Measurements from ENCODE around the gene EPHB4. TPM values are rescaled to one million over a fixed set of nuclear protein-coding genes. Genes with fewer than 3 reads are reported as not detected.

The EPHB4 gene
- 42.7 and 72.5 TPM in 2 replicates for total RNA-seq (2014; rRNA removed; shearing (Covaris generic); ENCODE audit: low replicate concordance)

DNA sequence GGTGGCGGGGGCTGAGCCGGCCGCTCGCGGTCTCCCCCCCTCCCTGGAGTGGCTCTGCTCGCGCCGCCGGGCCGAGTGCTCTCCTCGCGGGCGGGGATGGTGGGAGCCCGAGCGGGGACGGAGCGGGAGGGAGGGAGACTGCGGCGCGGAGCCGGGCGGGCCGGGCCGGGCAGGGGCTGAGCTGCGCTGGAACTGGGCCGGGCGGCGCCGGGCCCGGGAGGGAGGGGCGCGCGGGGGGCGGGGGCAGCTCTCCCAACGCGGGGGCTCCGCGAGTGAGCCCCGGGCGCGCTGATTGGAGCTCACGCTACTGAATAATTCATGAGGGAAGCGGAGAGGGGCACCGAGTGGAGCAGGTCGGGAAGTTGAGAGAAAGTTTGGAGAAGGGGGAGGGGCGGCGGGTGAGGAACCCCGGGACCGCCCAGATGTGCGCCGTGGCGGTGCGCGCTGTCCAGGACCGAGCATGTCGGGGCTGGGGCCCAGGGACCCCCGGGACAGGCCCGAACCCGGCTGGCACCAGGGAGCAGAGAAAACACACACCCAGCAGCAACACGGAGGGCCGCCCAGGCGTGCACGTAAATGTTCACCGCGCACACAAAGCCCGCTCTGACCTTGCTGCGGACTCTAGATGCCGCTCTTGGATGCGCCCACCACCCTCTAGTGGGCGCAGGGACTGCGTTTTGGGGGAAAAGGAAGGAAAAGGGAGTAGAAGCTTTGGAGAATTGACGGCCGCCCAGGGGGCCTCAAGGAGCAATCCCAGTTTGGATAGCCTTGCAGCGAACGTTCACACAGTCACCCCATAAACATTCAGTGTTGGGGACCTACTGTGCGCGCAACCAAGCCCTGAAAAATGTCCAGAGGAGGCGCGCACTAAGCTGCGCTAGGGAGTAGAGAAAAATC is at the start of gene EPHB4:
EPHB4 (minus strand) TSS at position 194 of the 897 bp plus-strand sequence. CDS start 493 bp downstream, outside the sequence.
- Histone ChIP-seq H3K27me3 (no peaks in the 10 kb centered on the region), H3K4me3 (peak within 1 kb of the TSS; percentile 67), H3K36me3 (peaks cover 6% of the 10 kb centered on the region), H3K9me3 (no peaks in the 10 kb centered on the region)
- DNase-seq, result peak; percentile 86

DNA sequence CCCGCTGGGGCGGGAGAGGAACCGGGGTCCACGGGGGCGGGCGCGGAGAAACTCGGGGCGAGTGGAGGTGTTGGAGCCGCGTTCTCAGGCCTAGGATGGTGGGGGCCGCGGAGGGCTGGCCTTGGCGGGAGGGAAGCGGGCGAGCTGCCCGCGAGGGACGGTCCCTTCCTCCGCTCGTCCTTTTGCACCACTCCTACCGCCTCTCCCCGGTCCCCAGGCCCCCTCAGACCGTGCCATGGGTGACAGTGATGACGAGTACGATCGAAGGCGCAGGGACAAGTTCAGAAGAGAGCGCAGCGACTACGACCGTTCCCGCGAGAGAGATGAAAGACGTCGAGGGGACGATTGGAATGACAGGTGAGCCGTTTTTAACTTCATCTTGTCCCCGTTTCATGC is 48.0 kb upstream of the EPHB4 start:
- Histone ChIP-seq H3K9me3 (no peaks in the 10 kb centered on the region), H3K36me3 (peaks cover 38% of the 10 kb centered on the region), H3K4me3 (peak overlapping the region; percentile 83), H3K27me3 (no peaks in the 10 kb centered on the region)
- no peak for DNase-seq

DNA sequence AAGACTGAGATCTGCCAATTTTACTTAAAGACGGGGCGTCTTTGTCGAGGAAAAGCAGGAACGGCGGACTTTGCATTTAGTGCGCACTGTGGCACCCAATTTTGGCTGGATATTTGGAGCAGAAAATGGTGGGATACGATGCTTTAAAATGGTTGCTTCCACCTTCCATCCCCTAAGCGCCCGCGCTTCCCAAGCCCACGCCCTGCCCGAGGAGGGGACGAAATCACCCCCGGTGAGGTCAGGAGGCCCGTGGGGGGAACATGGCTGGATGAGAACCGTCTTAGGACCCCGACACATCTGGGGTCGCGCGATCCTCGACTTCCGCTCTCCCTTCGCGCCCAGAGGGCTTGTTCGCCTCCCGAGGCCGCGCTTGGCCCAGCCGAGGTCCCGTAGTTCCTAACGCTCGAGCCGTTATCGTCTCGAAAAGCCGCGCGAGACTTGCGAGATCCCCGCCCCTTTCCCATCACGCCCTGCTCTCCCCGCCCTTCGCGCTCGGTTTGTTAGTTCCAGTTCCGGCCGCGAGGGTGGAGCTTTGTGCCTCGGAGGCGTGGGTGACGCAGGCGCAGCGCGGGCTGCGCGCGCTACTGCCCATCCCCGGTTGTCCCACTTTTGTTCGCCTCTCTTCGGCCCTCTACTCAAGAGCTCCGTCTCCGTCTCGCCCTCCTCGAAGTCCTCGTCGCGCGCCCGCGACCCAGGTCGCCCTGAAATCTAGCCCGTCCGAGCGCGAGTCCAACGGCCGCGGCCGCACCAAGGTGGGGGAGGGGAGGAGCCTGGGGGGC is 47.4 kb upstream of the EPHB4 start, which contains the start of gene SRRT:
SRRT (plus strand) TSS at position 527 of the 779 bp plus-strand sequence. CDS start 488 bp downstream, outside the sequence.
- Histone ChIP-seq H3K27me3 (no peaks in the 10 kb centered on the region), H3K4me3 (peak within 1 kb of the TSS; percentile 83), H3K9me3 (no peaks in the 10 kb centered on the region), H3K36me3 (peaks cover 38% of the 10 kb centered on the region)
- DNase-seq, result peak; percentile 93

DNA sequence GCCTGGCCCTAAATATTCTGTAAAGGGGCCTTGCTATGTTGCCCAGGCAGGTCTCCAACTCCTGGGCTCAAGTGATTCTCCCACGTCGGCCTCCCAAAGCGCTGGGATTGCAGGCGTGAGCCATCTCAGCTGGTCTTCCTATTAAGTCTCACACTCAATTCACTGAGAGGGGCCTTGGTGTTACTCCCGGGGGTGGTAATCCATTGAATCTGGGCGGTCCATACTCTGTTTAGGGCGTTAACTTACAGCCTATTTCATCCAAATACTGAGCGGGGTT is 46.9 kb upstream of the EPHB4 start:
- H3K27me3 ChIP-seq, result no peaks in the 10 kb centered on the region
- peak overlapping the region; percentile 83 for H3K4me3 ChIP-seq
- H3K36me3 ChIP-seq, result peaks cover 36% of the 10 kb centered on the region
- H3K9me3 ChIP-seq, result no peaks in the 10 kb centered on the region
- DNase-seq, result no peak

GRCh38 chr7:100873599-100874299 is 46.4 kb upstream of the EPHB4 start:
- H3K36me3 ChIP-seq, result peaks cover 34% of the 10 kb centered on the region
- H3K9me3 ChIP-seq, result no peaks in the 10 kb centered on the region
- no peaks in the 10 kb centered on the region for H3K27me3 ChIP-seq
- peak overlapping the region; percentile 83 for H3K4me3 ChIP-seq
- DNase-seq, result no peak

- H3K36me3 ChIP-seq, result peaks cover 15% of the 10 kb centered on the region
- no peak for DNase-seq
- H3K27me3 ChIP-seq, result no peaks in the 10 kb centered on the region
- no peaks in the 10 kb centered on the region for H3K9me3 ChIP-seq
- peak overlapping the region; percentile 75 for H3K4me3 ChIP-seq
These were observed 40.6 kb upstream of the EPHB4 start for GRCh38 chr7:100867776-100868485.

GRCh38 chr7:100867040-100867775 is 39.9 kb upstream of the EPHB4 start, which contains the start of gene TRIP6:
Gene TRIP6 (plus strand): TSS chr7:100867387. CDS start chr7:100867498, 111 bp downstream.
- peak; percentile 96 for DNase-seq

GRCh38 chr7:100866729-100867039 is 39.4 kb upstream of the EPHB4 start:
- Histone ChIP-seq H3K27me3 (no peaks in the 10 kb centered on the region), H3K4me3 (peak overlapping the region; percentile 75), H3K9me3 (no peaks in the 10 kb centered on the region), H3K36me3 (peaks cover 12% of the 10 kb centered on the region)
- no peak for DNase-seq

More at GRCh38 chr7:100867040-100867775, 39.9 kb upstream of the EPHB4 start, which contains the start of gene TRIP6:
- peaks cover 13% of the 10 kb centered on the region for H3K36me3 ChIP-seq
- no peaks in the 10 kb centered on the region for H3K27me3 ChIP-seq
- no peaks in the 10 kb centered on the region for H3K9me3 ChIP-seq
- H3K4me3 ChIP-seq, result peak within 1 kb of the TSS; percentile 75

- DNase-seq, result peak; percentile 89
- no peaks in the 10 kb centered on the region for H3K27me3 ChIP-seq
- peak overlapping the region; percentile 75 for H3K4me3 ChIP-seq
- peaks cover 10% of the 10 kb centered on the region for H3K36me3 ChIP-seq
- no peaks in the 10 kb centered on the region for H3K9me3 ChIP-seq
These were observed 38.8 kb upstream of the EPHB4 start for GRCh38 chr7:100865938-100866728.

DNA sequence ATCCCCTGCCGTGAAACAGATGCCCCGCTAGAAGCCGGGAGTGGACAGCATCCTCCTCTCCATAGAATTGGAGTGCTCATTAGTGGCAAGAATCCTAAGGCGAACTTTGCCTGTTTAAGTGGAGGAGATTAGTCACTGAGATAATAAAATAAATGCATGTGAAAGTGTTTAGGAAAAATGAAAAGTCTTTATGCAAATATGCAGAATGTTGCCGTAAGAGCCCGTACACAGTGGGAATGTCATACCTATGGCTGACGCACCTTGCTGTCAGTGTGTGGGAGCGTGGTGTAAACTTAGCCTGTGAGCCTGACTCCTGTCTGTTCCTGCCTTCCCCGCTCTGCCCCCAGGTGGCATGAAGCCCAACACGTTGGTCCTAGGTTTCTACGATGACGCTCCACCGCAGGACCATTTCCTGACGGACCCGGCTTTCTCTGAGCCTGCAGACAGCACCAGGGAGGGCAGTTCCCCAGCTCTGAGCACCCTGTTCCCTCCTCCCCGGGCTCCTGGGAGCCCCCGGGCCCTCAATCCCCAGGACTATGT is 38.1 kb upstream of the EPHB4 start:
- no peaks in the 10 kb centered on the region for H3K27me3 ChIP-seq
- DNase-seq, result peak; percentile 23
- H3K9me3 ChIP-seq, result no peaks in the 10 kb centered on the region
- peaks cover 9% of the 10 kb centered on the region for H3K36me3 ChIP-seq
- no peak overlapping the region for H3K4me3 ChIP-seq

DNA sequence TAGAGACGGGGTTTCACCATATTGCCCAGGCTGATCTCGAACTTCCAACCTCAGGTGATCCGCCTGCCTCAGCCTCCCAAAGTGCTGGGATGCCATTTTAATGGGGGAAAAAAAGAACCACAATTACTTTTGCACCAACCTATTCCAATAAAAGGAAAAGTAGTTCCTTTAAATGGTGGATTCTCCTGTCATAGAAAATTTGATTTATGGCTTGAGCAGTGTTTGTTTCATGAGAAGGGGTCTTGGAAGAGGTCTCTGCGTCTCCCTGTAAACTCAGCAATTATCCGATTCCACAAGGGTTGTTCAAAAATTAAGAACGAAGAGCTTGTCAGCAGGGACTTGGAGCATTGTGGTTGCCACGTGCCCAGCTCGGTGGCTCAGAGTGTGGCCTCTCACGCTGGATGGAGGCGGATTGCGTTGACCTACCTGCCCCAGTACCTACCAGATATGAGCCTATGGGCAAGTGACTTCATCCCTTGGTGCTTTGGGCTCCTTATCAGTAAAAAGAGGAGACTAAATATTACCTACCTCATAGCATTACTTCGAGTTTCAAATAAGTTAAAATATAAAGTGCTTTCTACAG is 37.0 kb upstream of the EPHB4 start:
- no peak for DNase-seq
- Histone ChIP-seq H3K27me3 (no peaks in the 10 kb centered on the region), H3K9me3 (no peaks in the 10 kb centered on the region), H3K36me3 (peaks cover 9% of the 10 kb centered on the region), H3K4me3 (no peak overlapping the region)

DNA sequence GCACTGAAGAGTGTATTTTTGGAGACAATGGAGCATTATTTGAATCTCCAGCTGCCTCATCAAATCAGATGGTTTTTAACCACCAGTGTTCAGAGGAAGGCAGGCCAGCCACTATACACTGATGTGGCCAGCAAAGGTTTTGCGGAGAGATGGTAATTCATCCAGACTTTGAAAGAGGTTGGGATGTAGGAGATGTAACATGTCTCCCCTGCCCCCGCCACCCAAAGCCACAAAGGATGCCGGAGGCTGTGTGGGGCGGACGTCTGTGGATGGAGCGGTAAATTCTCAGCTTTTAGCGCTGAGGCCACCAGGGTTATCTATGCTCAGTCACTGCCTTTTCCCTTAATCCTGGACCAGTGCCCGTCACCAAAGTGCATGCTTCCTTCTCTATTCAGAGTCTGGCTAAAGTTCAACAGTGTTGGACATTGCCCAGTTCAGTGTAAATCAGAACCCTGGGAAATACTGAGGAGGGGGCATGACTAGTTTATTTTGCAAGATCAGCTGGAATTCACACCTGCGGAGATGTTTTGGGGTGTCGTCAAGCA is 36.2 kb upstream of the EPHB4 start:
- peaks cover 4% of the 10 kb centered on the region for H3K36me3 ChIP-seq
- H3K9me3 ChIP-seq, result no peaks in the 10 kb centered on the region
- H3K27me3 ChIP-seq, result no peaks in the 10 kb centered on the region
- no peak for DNase-seq
- no peak overlapping the region for H3K4me3 ChIP-seq

- H3K9me3 ChIP-seq, result no peaks in the 10 kb centered on the region
- no peaks in the 10 kb centered on the region for H3K27me3 ChIP-seq
- H3K36me3 ChIP-seq, result no peaks in the 10 kb centered on the region
- DNase-seq, result no peak
- no peak overlapping the region for H3K4me3 ChIP-seq
These were observed 34.3 kb upstream of the EPHB4 start for GRCh38 chr7:100861616-100861985.
